Lung (tissue), 12 donors: ENCODE measurements around the gene COP1. TPM values are rescaled to one million over a fixed set of nuclear protein-coding genes. Genes with fewer than 3 reads are reported as not detected.
"Not testable (repeated sequence)": the region's sequence is repeated elsewhere in the genome, so short reads cannot be mapped to it uniquely, and the experiment has no call there.

ENCODE experiments used
- ATAC-seq: fragments of 200-7000 bp; cut with Tn5 transposase; one replicate; pipeline ENCODE4 v1.9.1; 2020; ENCODE audit warnings: moderate number of reproducible peaks; ENCODE audit not compliant: insufficient read depth, low FRiP score
- DNase-seq, 3 donors: peaks; one replicate each; pipeline ENCODE4 v3.0.0-alpha.2; 2013 to 2017
- H3K27ac ChIP-seq, 2 donors: one replicate each; pipeline ENCODE4 v1.5.1; 2013; ENCODE audit warnings: mild to moderate bottlenecking in 2 of 2, moderate library complexity in 2 of 2, control low read depth in 1 of 2, inconsistent platforms in 1 of 2, low read depth in 1 of 2, low read length in 1 of 2
- H3K27me3 ChIP-seq, 3 donors: one replicate each; pipeline ENCODE4 v1.5.1; 2013; ENCODE audit warnings: low read length in 2 of 3; ENCODE audit not compliant: control insufficient read depth in 3 of 3, insufficient read depth in 3 of 3
- H3K36me3 ChIP-seq, 4 donors: one replicate each; pipeline ENCODE4 v1.5.1; 2013; ENCODE audit warnings: low read length in 4 of 4, mild to moderate bottlenecking in 1 of 4, moderate library complexity in 1 of 4; ENCODE audit not compliant: control insufficient read depth in 4 of 4, insufficient read depth in 4 of 4
- H3K4me1 ChIP-seq, 5 donors: one replicate each; pipeline ENCODE4 v1.5.1; 2013; ENCODE audit warnings: low read length in 5 of 5, mild to moderate bottlenecking in 2 of 5, moderate library complexity in 1 of 5; ENCODE audit not compliant: control insufficient read depth in 5 of 5, insufficient read depth in 5 of 5
- H3K4me3 ChIP-seq: one replicate; pipeline ENCODE4 v1.5.1; 2013; ENCODE audit warnings: mild to moderate bottlenecking, control low read depth, moderate library complexity
- H3K9ac ChIP-seq, 2 donors: one replicate each; pipeline ENCODE4 v1.5.1; 2013; ENCODE audit warnings: low read length in 2 of 2, control low read depth in 1 of 2; ENCODE audit not compliant: insufficient read depth in 1 of 2
- H3K9me3 ChIP-seq, 4 donors: one replicate each; pipeline ENCODE4 v1.5.1; 2013; ENCODE audit warnings: low read length in 3 of 4, mild to moderate bottlenecking in 1 of 4, moderate library complexity in 1 of 4; ENCODE audit not compliant: control insufficient read depth in 4 of 4, insufficient read depth in 3 of 4
- WGBS, 2 donors: extraction: QIAGEN DNeasy Blood & Tissue Kit; methylation state at CpG; one replicate each; pipeline ENCODE4 v1.1.7; 2013; 5-methylcytosine and 5-hydroxymethylcytosine counted together
- polyA plus RNA-seq, 2 donors: library from polyadenylated mRNA; stranded (reverse); fragments of 200-250 nt; gene quantifications; one replicate each; pipeline ENCODE4 v1.2.1, GENCODE V29; 2013
- total RNA-seq, 2 donors: library from RNA; depleted of rRNA in 1 of 2; stranded (reverse); fragments of >200 nt in 1 of 2; gene quantifications; one replicate each; pipeline ENCODE4 v1.2.1, GENCODE V29; 2014 to 2021
- TF ChIP-seq, protein P1 (sequence below): IDR thresholded peaks from 2 replicates; pipeline ENCODE4 v1.5.1; 2012; ENCODE audit warnings: mild to moderate bottlenecking; ENCODE audit errors: control extremely low read depth, extremely low read depth
- donor health status: control.
- donor health status: control.
- donor health status: Bipolar disorder and iron deficiency.
- donor health status: healthy.
- donor health status: DM: yes; HTN: yes; CAD: no.

COP1 gene
- total and polyA plus RNA-seq, 4 donors, result 31.3 to 71.4 (median 52.8) TPM

DNA sequence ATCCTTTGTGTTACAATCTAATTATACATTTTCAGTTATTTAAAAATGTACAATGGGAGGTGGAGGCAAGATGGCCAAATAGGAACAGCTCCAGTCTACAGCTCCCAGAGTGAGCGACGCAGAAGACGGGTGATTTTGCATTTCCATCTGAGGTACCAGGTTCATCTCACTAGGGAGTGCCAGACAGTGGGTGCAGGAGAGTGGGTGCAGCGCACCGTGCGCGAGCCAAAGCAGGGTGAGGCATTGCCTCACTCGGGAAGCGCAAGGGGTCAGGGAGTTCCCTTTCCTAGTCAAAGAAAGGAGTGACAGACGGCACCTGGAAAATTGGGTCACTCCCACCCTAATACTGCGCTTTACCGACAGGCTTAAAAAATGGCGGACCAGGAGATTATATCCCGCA lies 214.9 kb downstream of the COP1 start:
- H3K9ac ChIP-seq, H3K4me1 ChIP-seq, DNase-seq, H3K27ac ChIP-seq, H3K4me3 ChIP-seq, ATAC-seq, H3K9me3 ChIP-seq, H3K27me3 ChIP-seq: not testable (repeated sequence)
- peaks cover 3 to 10% (median 6%) of the 10 kb centered on the region in 4 donors for H3K36me3 ChIP-seq
- 91 to 96% methylated on average over 14 of the region's 14 CpGs for WGBS, 2 donors

DNA sequence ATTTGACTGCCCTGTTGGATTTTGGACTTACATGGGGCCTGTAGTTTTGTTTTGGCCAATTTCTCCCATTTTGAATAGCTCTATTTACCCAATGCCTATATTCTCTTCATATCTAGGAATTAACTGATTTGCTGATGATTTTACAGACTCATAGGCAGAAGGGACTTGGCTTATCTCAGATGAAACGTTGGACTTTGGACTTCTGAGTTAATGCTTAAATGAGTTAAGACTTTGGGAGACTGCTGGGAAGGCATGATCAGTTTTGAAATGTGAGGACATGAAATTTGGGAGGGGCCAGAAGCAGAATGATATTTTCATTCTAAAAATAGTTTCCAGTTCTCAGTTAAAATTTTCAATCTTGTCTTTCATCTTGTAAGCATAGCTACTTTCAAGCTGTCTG lies 222.3 kb downstream of the COP1 start:
- Histone ChIP-seq H3K27ac (no peak overlapping the region), H3K9ac (no peak overlapping the region), H3K4me3 (no peak overlapping the region), H3K36me3 (peaks cover 11 to 32% (median 24%) of the 10 kb centered on the region in 4 donors), H3K4me1 (no peaks in the 10 kb centered on the region), H3K9me3 (peaks cover 2 to 7% (median 6%) of the 10 kb centered on the region in 4 donors), H3K27me3 (no peaks in the 10 kb centered on the region)
- no peak for ATAC-seq
- TF ChIP-seq, protein P1, sequence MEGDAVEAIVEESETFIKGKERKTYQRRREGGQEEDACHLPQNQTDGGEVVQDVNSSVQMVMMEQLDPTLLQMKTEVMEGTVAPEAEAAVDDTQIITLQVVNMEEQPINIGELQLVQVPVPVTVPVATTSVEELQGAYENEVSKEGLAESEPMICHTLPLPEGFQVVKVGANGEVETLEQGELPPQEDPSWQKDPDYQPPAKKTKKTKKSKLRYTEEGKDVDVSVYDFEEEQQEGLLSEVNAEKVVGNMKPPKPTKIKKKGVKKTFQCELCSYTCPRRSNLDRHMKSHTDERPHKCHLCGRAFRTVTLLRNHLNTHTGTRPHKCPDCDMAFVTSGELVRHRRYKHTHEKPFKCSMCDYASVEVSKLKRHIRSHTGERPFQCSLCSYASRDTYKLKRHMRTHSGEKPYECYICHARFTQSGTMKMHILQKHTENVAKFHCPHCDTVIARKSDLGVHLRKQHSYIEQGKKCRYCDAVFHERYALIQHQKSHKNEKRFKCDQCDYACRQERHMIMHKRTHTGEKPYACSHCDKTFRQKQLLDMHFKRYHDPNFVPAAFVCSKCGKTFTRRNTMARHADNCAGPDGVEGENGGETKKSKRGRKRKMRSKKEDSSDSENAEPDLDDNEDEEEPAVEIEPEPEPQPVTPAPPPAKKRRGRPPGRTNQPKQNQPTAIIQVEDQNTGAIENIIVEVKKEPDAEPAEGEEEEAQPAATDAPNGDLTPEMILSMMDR, result no peak
- no peak for DNase-seq
- WGBS, 2 donors, result 81 to 88% methylated on average over 1 of the region's 1 CpG

DNA sequence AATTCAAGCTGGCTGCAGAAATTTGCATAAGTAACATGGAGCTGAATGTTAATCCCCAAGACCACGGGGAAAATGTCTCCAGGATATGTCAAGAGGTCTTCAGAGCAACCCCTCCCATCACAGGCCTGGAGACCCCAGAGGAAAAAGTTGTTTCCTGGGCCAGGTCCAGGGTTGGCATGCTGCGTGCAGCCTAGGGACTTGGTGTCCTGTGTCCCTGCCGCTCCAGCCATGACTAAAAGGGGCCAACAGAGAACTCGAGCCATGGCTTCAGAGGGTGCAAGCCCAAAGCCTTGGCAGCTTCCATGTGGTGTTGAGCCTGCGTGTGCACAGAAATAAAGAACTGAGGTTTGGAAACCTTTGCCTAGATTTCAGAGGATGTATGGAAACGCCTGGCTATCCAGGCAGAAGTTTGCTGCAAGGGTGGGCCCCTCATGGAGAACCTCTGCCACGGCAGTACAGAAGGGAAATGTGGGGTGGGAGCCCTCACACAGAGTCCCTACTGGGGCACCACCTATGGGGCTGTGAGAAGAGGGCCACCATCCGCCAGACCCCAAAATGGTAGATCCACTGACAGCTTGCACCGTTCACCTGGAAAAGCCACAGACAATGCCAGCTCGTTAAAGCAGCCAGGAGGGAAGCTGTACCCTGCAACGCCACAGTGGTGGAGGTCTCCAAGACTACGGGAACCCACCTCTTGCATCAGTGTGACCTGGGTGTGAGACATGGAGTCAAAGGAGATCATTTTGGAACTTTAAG lies 222.9 kb downstream of the COP1 start:
- DNase-seq (no peak), ATAC-seq (no peak)
- 97 to 99% methylated on average over 12 of the region's 12 CpGs for WGBS, 2 donors
- H3K4me1 ChIP-seq, result no peaks in the 10 kb centered on the region
- peaks cover 2 to 7% (median 6%) of the 10 kb centered on the region in 4 donors for H3K9me3 ChIP-seq
- H3K27me3 ChIP-seq, result no peaks in the 10 kb centered on the region
- TF ChIP-seq, protein P1, result no peak
- peaks cover 11 to 32% (median 24%) of the 10 kb centered on the region in 4 donors for H3K36me3 ChIP-seq
- no peak overlapping the region for H3K4me3 ChIP-seq
- no peak overlapping the region for H3K9ac ChIP-seq
- no peak overlapping the region for H3K27ac ChIP-seq

DNA sequence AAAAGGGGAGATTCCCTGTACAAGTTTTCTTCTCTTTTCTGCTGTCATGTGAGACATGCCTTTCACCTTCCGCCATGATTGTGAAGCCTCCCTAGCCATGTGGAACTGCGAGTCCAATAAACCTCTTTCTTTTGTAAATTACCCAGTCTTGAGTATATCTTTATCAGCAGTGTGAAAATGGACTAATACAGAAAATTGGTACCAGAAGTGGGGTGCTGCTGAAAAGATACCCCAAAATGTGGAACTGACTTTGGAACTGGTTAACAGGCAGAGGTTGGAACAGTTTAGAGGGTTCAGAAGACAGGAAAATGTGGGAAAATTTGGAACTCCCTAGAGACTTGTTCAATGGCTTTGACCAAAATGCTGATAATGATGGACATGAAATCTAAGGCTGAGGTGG lies 223.7 kb downstream of the COP1 start:
- H3K4me1 ChIP-seq, ATAC-seq, H3K9ac ChIP-seq, H3K4me3 ChIP-seq, DNase-seq, H3K27me3 ChIP-seq, H3K9me3 ChIP-seq, H3K27ac ChIP-seq: not testable (repeated sequence)
- peaks cover 10 to 30% (median 24%) of the 10 kb centered on the region in 4 donors for H3K36me3 ChIP-seq
- 98 to 99% methylated on average over 2 of the region's 2 CpGs for WGBS, 2 donors
